ENCODE results near the gene HPN.

GRCh38 chr19:35042954-35043604, 1.6 kb downstream of the HPN start:
- TF ChIP-seq CTCF (IDR thresholded peaks at IDR 0.05; ENCODE audit: low read depth, low read length) (no peak), EZH2phosphoT487 (IDR thresholded peaks at IDR 0.05; ENCODE audit: low read depth) (no peak)

Measured in OCI-LY3 (cell line).